ENCODE results near the gene TKTL1.

Gene TKTL1

DNA sequence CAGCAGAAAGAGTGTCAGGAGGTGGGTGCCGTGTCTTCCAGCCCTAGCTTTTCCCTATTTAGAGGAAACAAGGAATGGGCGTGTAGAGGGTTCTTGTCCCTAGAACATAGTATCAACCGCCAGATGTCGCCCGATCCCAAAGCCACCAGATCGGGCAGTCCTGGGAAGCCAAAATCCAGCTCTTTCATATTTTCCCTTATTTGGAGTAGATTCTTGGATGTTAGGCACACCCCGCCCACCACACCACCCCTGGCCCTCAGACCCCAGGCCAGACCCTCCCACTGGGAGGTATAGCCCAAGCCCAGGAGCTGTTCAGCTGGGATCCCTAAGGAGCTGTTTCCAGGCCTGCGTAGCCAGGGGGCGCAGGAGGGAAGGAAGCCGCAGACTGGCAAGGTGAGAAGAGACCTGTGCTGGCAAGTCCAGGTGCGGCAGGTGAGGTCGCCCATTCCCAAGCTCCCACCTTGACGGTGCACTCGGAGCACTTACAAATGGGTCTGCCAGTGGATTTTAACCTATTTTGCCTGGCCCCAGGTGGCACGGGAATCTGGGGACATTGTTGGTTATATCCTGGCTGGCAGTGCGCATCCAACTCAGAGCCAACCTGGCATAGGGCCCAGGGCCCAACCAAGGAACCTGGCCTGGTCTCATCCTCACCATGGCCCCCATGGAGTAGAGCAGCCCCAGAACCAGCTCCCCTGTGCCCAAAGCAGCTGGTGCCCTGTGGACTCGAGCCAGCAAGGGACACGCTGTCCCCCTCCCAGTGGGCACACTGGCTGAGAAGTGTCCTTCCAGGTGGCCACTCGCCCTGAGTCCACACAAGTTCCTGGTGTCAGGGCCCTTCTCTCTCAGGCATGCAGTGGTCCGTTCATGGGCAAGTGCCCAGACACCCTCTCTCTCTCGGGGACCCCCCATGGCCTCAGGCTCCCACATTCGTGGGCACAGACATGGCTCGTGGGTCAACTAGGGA lies 78.0 kb downstream of the TKTL1 start:
- DNase-seq (ENCODE audit: low read depth in 1 of 2, low spot score in 1 of 2): no peak

DNA sequence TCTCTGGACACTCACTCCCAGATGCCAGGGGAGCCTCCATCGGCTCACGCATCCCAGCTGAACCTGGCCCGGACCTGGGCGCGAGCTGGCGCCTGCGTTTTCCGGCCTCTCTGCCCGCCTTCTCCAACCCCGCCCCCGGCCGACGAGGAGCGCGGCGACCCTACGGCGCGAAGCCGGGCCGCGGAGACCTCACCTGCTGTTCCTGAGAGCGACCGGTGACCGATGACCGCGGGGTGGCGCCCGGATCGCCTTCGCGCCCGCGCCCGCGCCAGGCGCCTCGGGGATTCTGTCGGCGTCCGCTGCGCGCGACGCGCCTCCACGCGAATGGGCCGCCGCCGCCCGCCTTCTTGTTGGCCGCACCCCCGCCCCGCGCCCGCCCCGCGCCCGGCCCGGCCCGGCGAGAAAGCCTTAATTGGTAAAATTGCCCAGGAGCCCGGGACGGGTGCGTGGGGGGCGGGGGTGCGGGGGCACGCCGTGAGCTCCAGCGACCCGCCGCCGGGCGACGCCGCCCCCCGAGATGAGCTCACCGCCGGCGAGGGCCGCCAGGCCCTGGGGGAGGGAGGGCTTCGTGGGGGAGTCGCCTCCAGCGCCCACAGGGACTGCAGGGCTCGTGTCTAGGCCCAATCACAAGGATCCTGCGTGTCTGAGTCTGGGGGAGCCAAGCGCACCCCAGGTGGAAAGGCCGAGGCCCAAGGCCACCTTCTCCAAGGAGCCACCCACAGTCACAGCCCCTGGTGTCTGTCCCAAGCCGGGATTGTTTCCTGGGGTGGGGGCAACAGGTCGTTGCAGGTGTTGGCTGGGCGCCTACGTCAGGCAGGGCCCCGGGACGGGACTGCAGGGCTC lies 78.9 kb downstream of the TKTL1 start, which contains the start of gene FLNA:
TSS of gene FLNA (minus strand) at position 322 of the 843 bp plus-strand sequence. CDS start 3,389 bp downstream, outside the sequence.
- no peak for DNase-seq (ENCODE audit: low read depth in 1 of 2, low spot score in 1 of 2)

GRCh38 chrX:154375156-154375504 lies 79.5 kb downstream of the TKTL1 start:
- DNase-seq (ENCODE audit: low read depth in 1 of 2, low spot score in 1 of 2): no peak

DNA sequence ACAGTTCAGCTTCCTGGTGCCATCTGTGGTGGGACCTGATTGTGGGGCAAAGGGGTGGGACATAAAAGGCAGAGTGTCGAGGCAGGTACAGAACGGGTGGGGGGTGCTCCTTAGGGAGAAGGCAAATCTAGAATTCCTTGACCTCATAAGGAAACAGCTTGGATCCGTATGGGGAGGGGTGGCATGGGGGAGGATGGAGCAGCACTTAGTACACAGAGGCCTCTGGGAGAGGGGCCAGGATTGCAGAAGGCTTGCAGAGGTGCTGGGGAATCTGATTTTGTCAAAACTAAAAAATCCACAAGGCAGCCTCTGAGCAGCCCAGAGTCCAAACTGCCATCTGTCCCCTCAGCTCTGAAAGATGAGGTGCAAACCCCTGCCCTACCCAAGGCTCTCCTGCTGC lies 81.2 kb downstream of the TKTL1 start:
- no peak for DNase-seq (ENCODE audit: low read depth in 1 of 2, low spot score in 1 of 2)

GRCh38 chrX:154378059-154378798 lies 82.6 kb downstream of the TKTL1 start:
- peak; percentile 21 to 89 for DNase-seq (ENCODE audit: low read depth in 1 of 2, low spot score in 1 of 2)

GRCh38 chrX:154378799-154379568 lies 83.4 kb downstream of the TKTL1 start, which contains the start of gene EMD:
Gene EMD, plus strand, starts transcription at chrX:154379295. Its CDS starts 190 bp downstream, at chrX:154379485.
- peak; percentile 90 to 92 for DNase-seq (ENCODE audit: low read depth in 1 of 2, low spot score in 1 of 2)

- no peak for DNase-seq (ENCODE audit: low read depth in 1 of 2, low spot score in 1 of 2)
Observed at GRCh38 chrX:154379569-154379951, 84.0 kb downstream of the TKTL1 start.

All from stimulated activated CD4-positive, alpha-beta T cell treated with anti-CD3 and anti-CD28 coated beads, Interleukin-15, amount 100 ng/mL, for 1 hour (primary cell).